SW480 (cell line): Measurements from ENCODE around the gene NTMT1.
"Not testable (repeated sequence)": the region's sequence is repeated elsewhere in the genome, so short reads cannot be mapped to it uniquely, and the experiment has no call there.

Experiments used
- DNase-seq: peaks from one replicate; pipeline ENCODE4 v3.0.0-alpha.2; 2016; ENCODE audit warnings: low spot score

Gene NTMT1, protein sequence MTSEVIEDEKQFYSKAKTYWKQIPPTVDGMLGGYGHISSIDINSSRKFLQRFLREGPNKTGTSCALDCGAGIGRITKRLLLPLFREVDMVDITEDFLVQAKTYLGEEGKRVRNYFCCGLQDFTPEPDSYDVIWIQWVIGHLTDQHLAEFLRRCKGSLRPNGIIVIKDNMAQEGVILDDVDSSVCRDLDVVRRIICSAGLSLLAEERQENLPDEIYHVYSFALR

DNA sequence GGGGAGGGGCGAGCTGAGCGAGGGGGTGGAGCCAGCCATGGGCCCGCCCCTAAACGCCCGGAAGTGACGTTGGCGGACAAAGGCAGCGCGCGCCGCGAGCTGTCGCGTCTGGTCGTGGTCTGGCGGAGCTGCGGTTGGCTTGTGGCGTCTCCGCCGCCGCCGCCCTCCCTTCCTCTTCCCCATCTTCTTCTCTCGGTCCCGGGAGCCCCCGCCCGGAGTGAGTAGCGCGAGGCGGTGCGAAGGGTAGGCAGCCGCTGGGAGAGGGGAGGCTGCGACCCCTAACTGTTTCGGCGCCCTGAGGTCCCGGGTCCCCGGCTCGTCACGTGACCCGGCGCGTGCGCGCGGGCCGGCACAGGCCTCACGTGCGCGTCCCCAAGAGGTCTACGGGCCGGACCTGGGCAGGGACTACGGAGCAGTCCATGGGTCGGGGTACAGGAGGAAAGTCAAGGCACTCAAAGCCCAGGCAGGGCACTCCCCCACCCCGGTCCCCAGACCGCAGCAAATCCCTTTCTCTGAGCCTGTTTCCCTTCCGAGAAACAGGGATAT is at the start of gene NTMT1:
Gene NTMT1, plus strand, starts transcription at position 85 of the 546 bp plus-strand sequence. CDS start 6,541 bp downstream, outside the sequence.
- DNase-seq: peak; percentile 69

DNA sequence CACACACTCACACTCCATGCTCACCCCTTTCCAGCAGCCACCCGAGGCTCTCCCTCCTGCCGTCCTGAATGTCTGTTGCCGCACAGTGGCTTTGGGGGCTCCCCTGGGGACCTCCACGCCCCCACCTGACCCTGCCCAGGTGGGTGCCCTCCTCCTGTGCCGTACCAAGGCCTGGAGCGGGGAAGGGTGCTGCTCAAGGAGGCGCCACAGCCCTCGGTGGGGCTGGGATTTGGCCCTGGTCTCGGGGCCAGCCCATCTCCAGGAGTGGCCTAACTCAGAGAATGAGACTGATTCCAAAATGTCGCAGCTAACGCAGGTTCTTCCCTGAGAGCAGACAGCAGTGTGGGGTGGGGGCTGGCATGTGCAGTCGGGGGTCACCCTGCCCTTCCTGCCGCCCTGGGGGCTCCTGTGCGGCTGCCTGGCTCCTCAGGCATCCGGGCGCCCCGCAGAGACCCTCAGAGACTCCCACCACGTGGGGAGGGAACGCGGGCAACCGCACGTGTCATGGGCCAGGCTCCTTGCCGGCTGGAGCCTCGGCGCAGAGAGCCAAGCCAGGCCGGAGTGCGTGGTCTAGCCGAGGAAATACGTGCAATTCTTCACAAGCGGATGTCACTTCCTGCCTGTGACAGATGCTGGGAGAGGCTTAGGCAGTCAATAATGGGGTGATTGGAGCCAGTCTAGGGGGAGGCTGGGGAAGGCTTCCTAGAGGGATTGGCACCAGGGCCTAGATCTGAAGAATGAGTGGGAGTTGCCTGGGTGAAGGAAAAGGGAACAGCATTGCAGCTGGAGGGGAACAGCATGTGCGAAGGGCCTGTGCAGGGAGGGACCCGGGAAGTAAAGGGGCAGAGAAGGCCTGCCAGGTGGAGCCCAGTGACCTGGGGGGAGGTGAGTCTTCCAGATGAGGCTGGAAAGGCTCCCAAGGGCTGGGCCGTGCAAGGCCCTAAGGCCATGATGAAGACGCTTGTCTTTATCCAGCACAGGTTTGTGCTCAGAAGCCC is 49.1 kb upstream of the NTMT1 start:
- DNase-seq: peak; percentile 56

DNA sequence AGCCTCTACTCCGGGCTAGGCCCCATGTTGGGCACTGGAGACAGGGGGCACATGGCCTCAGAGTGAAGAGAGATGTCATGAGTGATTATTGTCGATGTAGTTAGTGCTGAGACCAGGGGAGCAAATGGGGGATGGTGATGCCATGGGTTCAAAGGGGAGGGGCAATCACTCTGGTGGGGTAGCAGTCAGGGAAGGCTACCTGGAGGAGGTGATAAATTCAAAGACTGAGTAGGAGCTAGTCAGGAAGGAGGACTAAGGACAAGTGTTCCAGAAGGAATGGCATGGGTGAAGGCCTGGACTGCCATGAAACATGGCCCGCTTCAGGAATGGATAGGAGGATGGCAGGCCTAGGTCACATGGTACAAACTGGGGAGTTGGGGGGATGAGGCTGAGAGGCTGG is 46.7 kb upstream of the NTMT1 start:
- no peak for DNase-seq

DNA sequence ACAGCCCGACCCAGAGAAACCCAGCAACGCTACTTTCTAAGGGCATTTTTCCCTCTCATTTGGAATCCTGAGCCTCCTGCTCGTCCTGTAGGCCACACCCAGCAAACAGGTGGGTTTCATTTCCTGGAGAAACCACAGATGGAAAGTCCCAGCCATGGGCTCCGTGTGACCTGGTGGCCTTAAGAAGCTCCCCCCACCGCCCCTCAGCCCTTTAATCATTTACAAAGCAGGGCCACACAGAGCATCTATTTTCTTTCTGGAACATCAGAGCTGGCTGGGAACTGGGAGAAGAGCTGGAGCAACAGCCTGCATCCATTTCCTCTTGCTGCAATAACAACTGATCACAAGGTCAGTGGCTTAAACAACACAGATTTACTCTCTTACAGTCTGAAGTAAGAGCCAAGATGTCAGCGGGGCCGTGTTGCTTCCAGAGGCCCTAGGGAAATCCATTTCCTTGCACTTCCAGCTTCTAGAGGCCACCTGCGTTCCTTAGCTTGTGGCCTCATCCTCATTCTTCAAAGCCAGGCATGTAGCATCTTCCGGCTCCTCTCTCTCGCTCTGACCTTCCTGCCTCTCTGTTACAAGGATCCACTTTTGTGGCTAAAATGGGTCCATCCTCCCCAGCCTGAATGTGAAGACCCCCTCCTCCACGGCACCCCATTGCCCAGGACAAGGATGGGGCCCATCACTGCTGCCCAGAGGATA is 45.6 kb upstream of the NTMT1 start:
- DNase-seq: peak; percentile 90

DNA sequence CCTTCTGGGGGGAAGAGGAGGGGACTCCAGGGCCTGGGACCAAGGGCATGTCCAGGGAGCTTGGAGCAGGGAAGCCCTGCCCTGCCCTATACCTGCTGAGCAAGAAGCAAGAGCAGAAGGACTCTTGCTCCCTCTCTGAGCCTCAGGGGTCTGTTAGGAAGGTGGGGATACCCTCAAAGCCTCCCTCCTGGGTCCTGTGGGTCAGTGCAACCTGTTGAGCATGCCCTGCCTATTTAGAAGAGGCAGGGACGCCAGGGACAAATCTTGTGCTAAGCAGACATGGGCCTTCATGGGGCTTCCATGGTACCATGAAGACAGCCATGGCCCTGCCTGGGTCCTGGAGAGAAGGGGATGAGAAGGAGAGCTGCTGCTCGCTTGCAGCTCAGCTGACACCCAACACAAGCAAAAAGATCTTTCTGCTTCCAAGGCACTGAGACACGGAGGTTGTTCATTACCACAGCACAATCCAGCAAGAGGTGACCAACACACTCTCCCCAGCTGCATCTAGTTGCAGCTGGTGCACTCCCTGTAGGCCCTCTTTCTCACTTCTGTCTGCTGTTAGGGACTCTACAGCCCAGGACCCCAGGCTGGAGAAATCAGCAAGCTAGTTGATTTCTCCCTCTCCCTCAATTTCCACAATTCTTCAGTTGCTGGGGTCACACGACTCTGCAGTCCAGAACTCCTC is 44.3 kb upstream of the NTMT1 start:
- DNase-seq: no peak

DNA sequence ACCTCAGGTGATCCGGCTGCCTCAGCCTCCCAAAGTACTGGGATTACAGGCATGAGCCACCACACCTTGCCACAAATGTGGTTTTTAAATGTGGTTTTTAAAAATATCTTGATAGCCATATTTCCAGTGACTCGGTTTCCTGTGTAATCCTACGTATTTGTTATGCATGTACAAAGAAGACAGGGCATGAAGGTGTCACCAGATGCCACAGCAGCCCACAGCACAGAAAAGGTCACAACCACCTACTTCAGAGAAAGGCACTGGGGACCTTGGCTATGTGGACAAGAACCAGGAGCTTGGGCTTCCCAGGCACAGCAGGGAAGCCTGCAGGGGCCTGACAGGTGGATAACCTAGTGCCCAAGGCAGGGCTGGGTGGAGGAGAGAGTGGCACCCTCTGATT is 43.1 kb upstream of the NTMT1 start:
- DNase-seq: no peak

DNA sequence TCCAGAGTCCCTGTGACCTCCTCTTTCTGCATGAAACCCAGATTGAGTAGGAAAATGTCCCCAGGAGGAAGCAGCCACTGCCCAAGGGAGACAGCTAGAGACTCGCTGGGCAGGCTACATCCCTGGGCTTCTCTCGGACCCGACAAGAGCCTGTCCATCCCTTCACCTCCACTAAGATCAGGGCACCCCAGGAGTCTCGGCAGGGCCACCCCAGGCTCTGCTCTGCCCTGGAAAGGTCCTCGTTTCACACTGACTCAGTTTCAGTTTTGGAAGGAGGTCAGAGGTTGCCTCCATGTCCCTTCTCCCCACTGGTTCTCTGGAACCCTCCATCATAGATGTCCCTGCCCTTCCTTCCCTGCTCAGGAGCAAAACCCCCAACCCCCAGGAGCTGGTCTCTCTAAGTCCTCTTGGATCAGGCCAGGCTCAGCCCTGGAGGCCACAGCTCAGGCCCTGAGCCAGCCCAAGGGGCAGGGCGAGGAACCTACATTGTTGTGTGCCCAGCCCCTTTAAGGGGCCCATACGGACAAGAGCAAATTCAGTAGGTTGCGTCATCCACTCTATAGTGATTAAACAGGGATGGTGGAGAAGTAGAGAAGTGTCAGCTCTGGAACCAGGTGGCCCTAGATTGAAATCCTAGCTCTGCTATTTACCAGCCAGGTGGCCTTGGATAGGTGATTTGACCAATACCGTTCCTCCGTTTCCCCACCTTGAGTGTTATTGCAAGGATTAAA is 42.5 kb upstream of the NTMT1 start:
- no peak for DNase-seq

DNA sequence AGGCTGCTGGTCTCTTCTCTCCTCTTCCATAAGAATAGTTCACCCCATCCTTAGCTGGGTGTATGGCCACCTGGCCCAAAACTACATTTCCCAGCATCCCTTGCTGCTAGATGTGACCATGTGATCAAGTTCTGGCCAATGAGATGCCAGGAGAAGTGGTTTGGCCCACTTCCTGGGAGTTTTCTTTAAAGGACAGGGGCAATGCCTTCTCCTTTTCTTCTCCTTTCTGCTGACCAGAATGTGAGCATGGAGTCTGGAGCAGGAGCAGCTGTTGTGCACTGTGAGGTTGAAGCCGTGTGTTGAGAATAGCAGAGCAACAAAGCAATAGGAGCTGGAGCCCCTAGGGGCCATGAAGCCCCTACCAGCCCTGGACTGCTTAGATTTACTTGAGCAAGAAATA is 41.8 kb upstream of the NTMT1 start:
- peak; percentile 65 for DNase-seq

DNA sequence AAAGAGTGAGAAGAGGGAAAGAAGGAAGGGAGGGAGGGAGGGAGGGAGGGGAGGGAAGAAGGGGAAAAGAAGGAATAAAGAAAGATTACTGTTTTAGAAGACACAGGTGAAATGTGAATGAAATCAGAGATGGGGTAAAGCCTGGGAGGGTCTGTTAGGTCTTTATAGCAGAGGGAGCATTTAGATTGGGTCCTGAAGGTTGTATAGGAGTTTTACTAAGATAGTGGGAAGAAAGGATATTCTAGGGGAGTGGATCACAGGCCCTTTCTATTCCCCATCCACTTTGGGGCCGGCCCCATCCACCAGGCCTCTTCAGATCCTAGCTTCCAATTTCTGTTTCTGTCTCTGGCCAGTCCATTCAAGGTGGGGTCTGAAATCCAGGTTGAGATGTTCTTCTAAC is 40.6 kb upstream of the NTMT1 start:
- DNase-seq: no peak

DNA sequence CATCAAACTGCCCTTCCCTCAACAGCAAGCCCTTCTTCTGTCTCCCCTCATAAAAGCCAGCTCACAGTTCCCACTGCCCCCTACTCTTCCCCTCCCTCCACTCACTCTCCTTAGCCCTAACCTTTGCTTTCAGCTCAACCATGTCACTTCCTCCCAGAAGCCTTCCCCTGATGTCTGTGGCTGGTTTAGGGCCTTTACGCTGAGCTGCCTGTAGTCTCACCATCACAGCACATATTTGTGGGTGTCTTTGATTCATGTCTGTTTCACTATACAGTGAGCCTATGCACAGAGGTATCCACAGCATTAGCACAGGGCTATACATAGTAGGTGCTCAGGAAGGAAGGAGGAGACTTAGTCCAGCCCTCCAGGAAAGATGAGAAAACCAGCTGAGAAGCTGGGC is 39.7 kb upstream of the NTMT1 start:
- DNase-seq: no peak

DNA sequence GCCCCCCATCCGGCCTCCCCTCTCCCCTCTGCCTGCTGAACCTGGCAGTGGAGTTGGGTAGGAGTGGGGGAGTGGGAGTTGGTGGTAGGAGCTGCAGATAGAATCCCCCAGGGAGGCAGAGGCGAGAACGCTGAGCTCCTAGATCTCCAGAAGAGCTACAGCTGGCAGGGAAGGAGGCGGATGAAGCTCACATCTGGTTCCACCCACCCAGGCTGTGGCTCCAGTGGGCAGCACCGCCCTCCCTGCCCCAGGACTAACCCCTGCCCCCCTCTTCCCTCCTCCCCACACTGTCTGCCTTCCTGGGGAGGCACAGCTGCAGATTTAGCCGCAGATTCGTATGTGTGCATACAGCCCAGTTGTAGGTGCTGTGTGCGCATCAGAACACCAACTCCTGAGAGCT is 39.3 kb upstream of the NTMT1 start:
- DNase-seq: no peak

DNA sequence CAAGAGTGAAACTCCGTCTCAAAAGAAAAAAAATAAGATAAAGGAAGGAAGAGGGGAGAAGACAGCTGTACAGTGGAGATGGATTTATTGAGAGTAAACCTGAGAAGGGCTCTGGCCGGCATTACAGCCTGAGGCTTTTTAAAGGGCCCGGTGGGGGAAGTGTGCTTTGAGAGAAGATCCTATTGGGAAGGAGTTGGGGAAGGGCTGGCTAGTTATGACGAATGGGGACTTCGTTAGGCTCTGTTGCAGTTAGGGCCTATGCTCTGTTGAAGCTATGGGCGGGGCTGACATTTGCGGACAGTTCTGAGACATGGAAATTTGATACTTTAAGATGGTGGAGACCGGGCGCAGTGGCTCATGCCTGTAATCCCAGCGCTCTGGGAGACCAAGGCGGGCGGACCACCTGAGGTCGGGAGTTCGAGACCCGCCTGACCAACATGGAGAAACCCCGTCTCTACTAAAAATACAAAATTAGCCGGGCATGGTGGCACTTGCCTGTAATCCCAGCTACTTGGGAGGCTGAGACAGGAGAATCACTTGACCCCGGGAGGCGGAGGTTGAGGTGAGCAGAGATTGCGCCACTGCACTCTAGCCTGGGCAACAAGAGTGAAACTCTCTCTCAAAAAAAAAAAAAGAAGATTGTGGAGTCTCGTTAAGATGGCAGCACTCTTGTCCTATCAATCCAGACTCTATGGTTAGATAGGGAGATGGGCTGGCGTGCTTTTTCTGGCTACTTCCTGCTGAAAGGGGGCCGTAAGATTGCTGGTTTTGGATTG is 38.3 kb upstream of the NTMT1 start:
- no peak for DNase-seq

DNA sequence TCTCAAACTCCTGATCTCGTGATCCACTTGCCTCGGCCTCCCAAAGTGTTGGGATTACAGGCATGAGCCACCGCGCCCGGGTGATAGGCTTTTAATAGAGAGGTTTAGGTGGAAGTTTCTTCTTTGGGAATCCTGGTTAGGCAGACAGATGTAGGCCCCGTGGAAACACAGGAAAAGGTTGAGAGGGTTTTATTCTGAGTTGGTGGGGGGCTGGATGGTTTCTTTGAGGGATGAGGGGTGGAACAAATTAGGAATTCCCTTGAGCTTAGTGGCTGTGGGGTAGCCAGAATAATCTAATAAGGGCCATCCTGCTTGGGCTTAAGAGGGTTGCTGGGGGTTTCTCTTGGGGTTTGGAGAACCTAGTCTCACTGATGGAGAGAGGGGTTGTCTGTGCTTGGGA is 35.5 kb upstream of the NTMT1 start:
- DNase-seq: no peak

DNA sequence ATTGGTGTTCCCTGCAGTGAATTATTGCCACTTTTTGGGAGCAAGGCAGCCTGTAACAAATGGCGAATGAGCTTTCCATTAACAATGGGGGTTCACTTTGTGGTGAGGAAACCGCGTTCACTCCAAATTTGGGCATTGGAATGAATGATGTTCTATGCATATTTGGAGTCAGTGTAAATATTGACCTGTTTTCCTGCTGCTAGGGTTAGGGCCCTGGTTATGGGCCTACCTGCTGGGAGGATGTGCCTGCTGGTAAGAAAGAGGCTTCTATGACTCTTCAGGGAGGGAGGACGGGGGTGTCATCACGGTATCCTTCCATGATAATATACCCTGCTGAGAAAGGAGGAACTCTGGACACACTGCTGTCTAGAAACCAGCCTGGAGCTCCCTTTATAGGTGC is 34.0 kb upstream of the NTMT1 start:
- no peak for DNase-seq

DNA sequence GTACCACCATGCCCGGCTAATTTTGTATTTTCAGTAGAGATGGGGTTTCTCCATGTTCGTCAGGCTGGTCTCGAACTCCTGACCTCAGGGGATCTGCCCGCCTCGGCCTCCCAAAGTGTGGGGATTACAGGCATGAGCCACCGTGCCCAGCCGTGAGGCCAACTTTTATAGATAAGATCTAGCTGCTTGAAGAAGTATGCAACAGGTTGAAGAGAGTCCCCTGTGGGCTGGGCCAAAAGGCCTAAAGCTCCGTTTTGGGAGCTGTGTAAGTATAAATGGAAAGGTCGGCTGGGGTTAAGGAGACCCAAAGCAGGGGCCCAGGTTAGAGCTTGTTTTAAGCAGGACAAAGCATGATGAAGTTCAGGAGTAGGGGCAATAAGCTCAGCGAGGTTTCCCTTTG is 33.2 kb upstream of the NTMT1 start:
- not testable (repeated sequence) for DNase-seq

DNA sequence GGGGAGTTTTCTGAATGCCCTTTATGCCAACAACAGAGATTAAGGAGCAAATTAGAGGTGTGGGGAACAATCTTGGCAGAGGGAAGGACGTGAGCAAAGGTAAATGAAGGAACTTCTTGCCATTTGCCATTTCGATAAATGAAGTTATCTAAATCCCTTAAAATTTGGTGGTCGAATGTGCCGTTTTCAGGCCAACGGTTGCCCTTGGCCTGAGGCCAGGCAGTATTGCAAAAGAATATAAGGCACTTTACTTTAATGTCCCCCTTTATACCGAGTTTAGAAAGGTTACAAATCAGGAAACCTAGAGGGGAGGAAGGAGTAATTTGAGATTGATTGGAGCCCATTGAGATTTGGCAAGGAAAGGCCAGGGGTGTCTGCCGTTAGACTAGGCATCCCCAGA is 31.3 kb upstream of the NTMT1 start:
- DNase-seq: no peak

DNA sequence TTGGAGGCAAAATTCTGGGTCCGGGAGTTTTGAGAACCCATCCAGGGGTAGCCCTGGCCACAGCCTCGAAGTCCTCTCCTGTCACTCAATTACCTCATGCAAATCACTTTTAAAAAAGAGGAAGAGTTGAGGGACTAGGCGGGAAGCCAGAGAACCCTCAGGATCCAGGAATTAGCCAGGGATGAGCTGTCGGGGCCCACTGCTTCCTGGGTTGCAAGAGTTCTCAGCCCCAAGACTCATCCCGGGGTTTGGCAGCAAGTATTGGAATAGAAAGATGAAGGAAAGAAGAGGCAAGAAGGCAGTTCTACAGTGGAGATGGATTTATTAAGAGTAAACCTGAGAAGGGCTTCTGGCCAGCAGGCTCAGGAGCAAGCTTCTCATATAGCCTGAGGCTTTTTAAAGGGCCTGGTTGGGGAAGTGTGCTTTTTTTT is 30.6 kb upstream of the NTMT1 start:
- DNase-seq: no peak

DNA sequence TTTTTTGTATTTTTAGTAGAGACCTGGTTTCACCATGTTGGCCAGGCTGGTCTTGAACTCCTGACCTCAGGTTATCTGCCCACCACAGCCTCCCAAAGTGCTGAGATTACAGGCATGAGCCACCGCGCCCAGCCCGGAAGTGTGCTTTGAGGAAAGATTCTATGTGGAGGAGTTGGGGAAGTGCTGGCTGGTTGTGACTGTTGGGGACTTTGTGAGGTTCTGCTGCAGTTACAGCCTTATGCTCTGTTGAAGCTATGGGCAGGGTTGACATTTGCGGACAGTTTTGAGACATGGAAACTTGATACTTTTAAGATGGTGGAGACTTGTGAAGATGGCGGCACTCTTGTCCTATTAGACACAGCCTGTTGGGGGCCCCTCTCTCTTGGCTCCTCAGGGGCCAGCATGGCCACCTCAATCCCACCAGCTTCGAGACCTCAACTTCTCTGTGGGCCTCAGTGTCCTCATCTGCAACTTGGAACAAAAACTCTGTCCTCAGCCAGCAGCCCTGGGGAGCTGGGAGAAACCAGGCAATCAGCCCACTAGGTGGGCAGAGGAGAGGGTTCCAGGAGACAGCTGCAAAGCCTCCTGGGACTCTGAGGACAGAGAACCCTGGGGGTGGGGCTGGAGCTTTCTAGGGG is 29.9 kb upstream of the NTMT1 start:
- no peak for DNase-seq

DNA sequence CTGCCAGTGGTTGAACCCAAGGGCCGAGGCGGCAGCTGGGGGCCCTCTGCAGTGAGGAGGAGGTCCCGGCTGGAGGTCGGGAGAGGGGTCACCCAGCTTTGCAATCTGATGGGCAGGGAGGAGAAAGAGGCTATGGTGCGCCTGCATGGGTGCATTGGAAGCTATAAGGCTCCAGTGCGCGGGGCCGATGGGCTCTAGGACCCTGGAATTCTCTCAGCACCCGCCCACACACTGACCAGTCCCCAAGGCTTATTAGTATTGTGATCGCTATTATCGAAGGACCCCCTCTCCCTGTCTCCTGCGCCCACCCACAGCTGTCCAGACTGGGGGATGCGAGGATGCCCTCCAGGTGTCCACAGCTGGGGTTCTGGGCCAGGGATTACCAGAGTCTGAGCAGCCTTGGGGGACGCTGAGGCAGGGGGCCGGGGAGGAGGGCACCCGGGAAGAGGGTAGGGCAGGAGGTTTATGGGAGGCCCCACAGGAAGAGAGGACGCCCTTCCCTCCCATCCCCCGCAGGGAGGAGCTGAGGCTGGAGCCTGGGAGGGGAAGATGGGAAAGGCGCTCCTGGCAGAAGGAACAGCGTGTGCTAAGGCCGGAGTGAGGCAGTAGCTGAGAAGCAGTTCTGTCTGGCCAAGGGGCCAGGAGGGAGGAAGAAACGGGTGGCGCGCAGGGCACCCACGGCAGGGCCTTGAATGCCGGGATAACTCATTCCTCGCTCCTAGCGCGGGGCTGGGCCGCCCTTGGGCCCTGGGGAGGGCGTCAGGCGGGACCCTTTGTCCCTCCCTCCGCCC is 29.2 kb upstream of the NTMT1 start:
- peak; percentile 98 for DNase-seq
